Measurements from ENCODE around the gene FHOD3. TPM values are rescaled to one million over a fixed set of nuclear protein-coding genes. Genes with fewer than 3 reads are reported as not detected.

Gene FHOD3
- total and polyA plus RNA-seq, 2 experiments from 2014 or later = 2.7 to 8.7 TPM

DNA sequence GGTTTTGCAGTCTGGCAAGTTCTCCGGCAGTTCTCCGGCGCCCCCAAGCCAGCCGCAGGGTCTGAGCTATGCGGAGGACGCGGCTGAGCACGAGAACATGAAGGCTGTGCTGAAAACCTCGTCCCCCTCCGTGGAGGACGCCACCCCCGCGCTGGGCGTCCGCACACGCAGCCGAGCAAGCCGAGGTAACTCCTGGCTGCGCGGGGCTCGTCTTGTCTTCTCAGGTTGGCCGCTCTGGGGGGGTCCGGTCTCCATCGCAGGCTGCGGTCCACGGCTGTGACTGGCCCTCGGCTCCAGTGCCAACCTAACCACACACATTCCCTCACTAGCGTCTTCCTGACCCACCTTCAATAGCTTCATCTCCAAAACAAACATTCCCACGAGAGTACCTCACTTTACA is 463.1 kb downstream of the FHOD3 start:
- H3K27me3 Mint-ChIP-seq (ENCODE audit: insufficient read depth, low read depth, poor library complexity) = no peaks in the 10 kb centered on the region
- Histone ChIP-seq H3K4me1 (ENCODE audit: insufficient read depth) (0 out of 2 replicates have a peak, but pooled peaks cover 4% of the 10 kb centered on the region), H3K4me3 (no peak overlapping the region), H3F3A (replicated peaks; ENCODE audit: low read depth) (peaks cover 5% of the 10 kb centered on the region; the same call in 1 of the 2 replicates), H3K36me3 (ENCODE audit: insufficient read depth) (no peaks in the 10 kb centered on the region), H2AFZ (no peak overlapping the region), H3K4me2 (no peak overlapping the region), H3K27me3 (ENCODE audit: insufficient read depth) (no peaks in the 10 kb centered on the region), H3K79me2 (replicated peaks; ENCODE audit: insufficient read depth) (no peaks in the 10 kb centered on the region), H3K9me2 (ENCODE audit: insufficient read depth) (no peaks in the 10 kb centered on the region), H4K20me1 (replicated peaks; ENCODE audit: insufficient read depth) (no peaks in the 10 kb centered on the region), H3K27ac (ENCODE audit: low read depth) (no peak overlapping the region)
- H3K36me3 Mint-ChIP-seq (ENCODE audit: low read depth) = peaks cover 8% of the 10 kb centered on the region
- TF ChIP-seq CTCF (conservative IDR thresholded peaks at IDR 0.05; ENCODE audit: low read depth in 2 of 2) = no peak; a peak in 1 of 4 replicates
- no peak for TF ChIP-seq EZH2 (IDR thresholded peaks at IDR 0.05; ENCODE audit: low read depth, unreplicated experiment)
- H3K4me1 Mint-ChIP-seq = no peaks in the 10 kb centered on the region; the same call in 1 of the 3 replicates
- H3K27ac Mint-ChIP-seq = no peak overlapping the region
- no peak overlapping the region for H3K4me3 Mint-ChIP-seq
- DNase-seq (ENCODE audit: low spot score) (no peak), ATAC-seq (no peak)
- peaks cover 2% of the 10 kb centered on the region; the same call in 1 of the 3 replicates for H3K9me3 Mint-ChIP-seq

DNA sequence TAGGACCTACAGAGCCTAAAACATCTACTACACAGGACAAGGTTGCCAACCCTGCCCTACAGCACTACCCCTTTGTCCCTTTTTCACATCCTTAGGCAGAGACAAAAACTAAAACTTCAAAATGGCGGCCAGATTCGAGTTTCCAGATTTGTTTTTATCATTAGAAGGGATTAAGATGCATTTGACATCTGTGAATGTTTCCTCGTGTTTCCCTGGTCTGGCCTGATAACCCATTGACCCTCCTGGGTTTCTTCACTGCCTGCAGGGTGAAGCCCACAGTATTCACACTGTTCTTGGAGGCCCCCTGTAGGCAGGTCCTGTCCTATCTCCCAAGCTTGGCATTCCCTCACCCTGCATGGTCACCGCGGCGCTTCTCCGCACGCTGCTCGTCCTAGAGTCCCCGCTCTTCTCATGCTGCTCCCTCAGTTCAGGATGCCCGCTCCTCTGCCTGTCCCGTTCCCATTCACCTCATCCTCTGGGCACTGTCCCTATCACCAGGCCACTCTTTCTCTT is 463.7 kb downstream of the FHOD3 start:
- DNase-seq (ENCODE audit: low spot score) (peak; percentile 44), ATAC-seq (peak; percentile 71)
- H3K27me3 ChIP-seq (ENCODE audit: insufficient read depth) = no peaks in the 10 kb centered on the region
- H3K27me3 Mint-ChIP-seq (ENCODE audit: insufficient read depth, low read depth, poor library complexity) = no peaks in the 10 kb centered on the region
- H3F3A ChIP-seq (replicated peaks; ENCODE audit: low read depth) = peaks cover 5% of the 10 kb centered on the region; the same call in 1 of the 2 replicates
- no peaks in the 10 kb centered on the region for H3K36me3 ChIP-seq (ENCODE audit: insufficient read depth)
- no peak overlapping the region for H3K4me3 Mint-ChIP-seq
- TF ChIP-seq ZNF331 (CRISPR knock-in tag; IDR thresholded peaks at IDR 0.05; ENCODE audit: low read depth) = no peak
- no peak for TF ChIP-seq EZH2phosphoT487 (IDR thresholded peaks at IDR 0.05; ENCODE audit: unreplicated experiment)
- TF ChIP-seq CTCF (conservative IDR thresholded peaks at IDR 0.05; ENCODE audit: low read depth in 2 of 2) = peak; percentile 27 to 51; a peak in 3 of 4 replicates
- H4K20me1 ChIP-seq (replicated peaks; ENCODE audit: insufficient read depth) = no peaks in the 10 kb centered on the region
- no peak overlapping the region for H3K4me3 ChIP-seq
- no peak overlapping the region for H2AFZ ChIP-seq
- peaks cover 2% of the 10 kb centered on the region; the same call in 1 of the 3 replicates for H3K9me3 Mint-ChIP-seq
- H3K4me1 ChIP-seq (ENCODE audit: insufficient read depth) = 0 out of 2 replicates have a peak, but pooled peaks cover 4% of the 10 kb centered on the region
- H3K4me2 ChIP-seq = no peak overlapping the region
- H3K9me2 ChIP-seq (ENCODE audit: insufficient read depth) = no peaks in the 10 kb centered on the region
- H3K79me2 ChIP-seq (replicated peaks; ENCODE audit: insufficient read depth) = no peaks in the 10 kb centered on the region
- H3K4me1 Mint-ChIP-seq = no peaks in the 10 kb centered on the region; the same call in 1 of the 3 replicates
- H3K27ac ChIP-seq (ENCODE audit: low read depth) = no peak overlapping the region
- H3K27ac Mint-ChIP-seq = no peak overlapping the region
- H3K36me3 Mint-ChIP-seq (ENCODE audit: low read depth) = peaks cover 8% of the 10 kb centered on the region

- no peak overlapping the region for H3K4me3 Mint-ChIP-seq
- H3K27me3 Mint-ChIP-seq (ENCODE audit: insufficient read depth, low read depth, poor library complexity) = no peaks in the 10 kb centered on the region
- no peaks in the 10 kb centered on the region; the same call in 1 of the 3 replicates for H3K4me1 Mint-ChIP-seq
- H3K9me3 Mint-ChIP-seq = peaks cover 2% of the 10 kb centered on the region; the same call in 1 of the 3 replicates
- Histone ChIP-seq H3K79me2 (replicated peaks; ENCODE audit: insufficient read depth) (no peaks in the 10 kb centered on the region), H3F3A (replicated peaks; ENCODE audit: low read depth) (peaks cover 5% of the 10 kb centered on the region; the same call in 1 of the 2 replicates), H4K20me1 (replicated peaks; ENCODE audit: insufficient read depth) (no peaks in the 10 kb centered on the region), H2AFZ (no peak overlapping the region), H3K4me1 (ENCODE audit: insufficient read depth) (0 out of 2 replicates have a peak, but pooled peaks cover 4% of the 10 kb centered on the region), H3K27me3 (ENCODE audit: insufficient read depth) (no peaks in the 10 kb centered on the region), H3K4me3 (no peak overlapping the region), H3K9me2 (ENCODE audit: insufficient read depth) (no peaks in the 10 kb centered on the region), H3K36me3 (ENCODE audit: insufficient read depth) (no peaks in the 10 kb centered on the region), H3K4me2 (no peak overlapping the region), H3K27ac (ENCODE audit: low read depth) (no peak overlapping the region)
- DNase-seq (ENCODE audit: low spot score) (no peak), ATAC-seq (no peak)
- peaks cover 8% of the 10 kb centered on the region for H3K36me3 Mint-ChIP-seq (ENCODE audit: low read depth)
- no peak overlapping the region for H3K27ac Mint-ChIP-seq
- TF ChIP-seq, protein P1, sequence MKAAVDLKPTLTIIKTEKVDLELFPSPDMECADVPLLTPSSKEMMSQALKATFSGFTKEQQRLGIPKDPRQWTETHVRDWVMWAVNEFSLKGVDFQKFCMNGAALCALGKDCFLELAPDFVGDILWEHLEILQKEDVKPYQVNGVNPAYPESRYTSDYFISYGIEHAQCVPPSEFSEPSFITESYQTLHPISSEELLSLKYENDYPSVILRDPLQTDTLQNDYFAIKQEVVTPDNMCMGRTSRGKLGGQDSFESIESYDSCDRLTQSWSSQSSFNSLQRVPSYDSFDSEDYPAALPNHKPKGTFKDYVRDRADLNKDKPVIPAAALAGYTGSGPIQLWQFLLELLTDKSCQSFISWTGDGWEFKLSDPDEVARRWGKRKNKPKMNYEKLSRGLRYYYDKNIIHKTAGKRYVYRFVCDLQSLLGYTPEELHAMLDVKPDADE (IDR thresholded peaks at IDR 0.05) = no peak
- no peak for TF ChIP-seq POLR2AphosphoS5 (IDR thresholded peaks at IDR 0.05; ENCODE audit: low read depth)
- no peak for TF ChIP-seq EZH2phosphoT487 (IDR thresholded peaks at IDR 0.05; ENCODE audit: unreplicated experiment)
- no peak for TF ChIP-seq NANOG (IDR thresholded peaks at IDR 0.05; ENCODE audit: borderline replicate concordance)
- TF ChIP-seq REST (IDR thresholded peaks at IDR 0.05; ENCODE audit: unreplicated experiment) = no peak
Observed at GRCh38 chr18:36762074-36762473, 464.6 kb downstream of the FHOD3 start.
